Activated T-cell treated with anti-CD3 and anti-CD28 coated beads, Interleukin-2, amount 50 U/mL, for 4 hours (primary cell): ENCODE measurements around the gene TMEM167B. TPM values are rescaled to one million over a fixed set of nuclear protein-coding genes. Genes with fewer than 3 reads are reported as not detected.

Experiments
- ATAC-seq, 2 donors: fragments of 200-7000 bp; cut with Tn5 transposase; one replicate each; pipeline ENCODE4 v1.10.0; 2021
- DNase-seq: peaks from one replicate; pipeline ENCODE4 v3.0.0-alpha.2; 2020
- H3K27me3 Mint-ChIP-seq: one replicate; pipeline ENCODE4 v1.8.0; 2021; ENCODE audit warnings: low read depth, mixed read lengths
- H3K36me3 Mint-ChIP-seq: one replicate; pipeline ENCODE4 v1.8.0; 2022; ENCODE audit warnings: mixed read lengths; ENCODE audit not compliant: insufficient read depth
- H3K4me1 Mint-ChIP-seq: one replicate; pipeline ENCODE4 v1.8.0; 2021; ENCODE audit warnings: low read depth, mixed read lengths
- H3K4me3 Mint-ChIP-seq: one replicate; pipeline ENCODE4 v1.8.0; 2021; ENCODE audit warnings: mild to moderate bottlenecking, moderate library complexity, mixed read lengths
- H3K9me3 Mint-ChIP-seq: one replicate; pipeline ENCODE4 v1.8.0; 2021; ENCODE audit warnings: mixed read lengths
- total RNA-seq, 3 donors: library from RNA; stranded (reverse); gene quantifications; one replicate each; pipeline ENCODE4 v1.2.1, GENCODE V29; 2021

TMEM167B gene
- total RNA-seq, 3 donors from 2014 or later: 33.4 to 46.0 (median 38.1) TPM

DNA sequence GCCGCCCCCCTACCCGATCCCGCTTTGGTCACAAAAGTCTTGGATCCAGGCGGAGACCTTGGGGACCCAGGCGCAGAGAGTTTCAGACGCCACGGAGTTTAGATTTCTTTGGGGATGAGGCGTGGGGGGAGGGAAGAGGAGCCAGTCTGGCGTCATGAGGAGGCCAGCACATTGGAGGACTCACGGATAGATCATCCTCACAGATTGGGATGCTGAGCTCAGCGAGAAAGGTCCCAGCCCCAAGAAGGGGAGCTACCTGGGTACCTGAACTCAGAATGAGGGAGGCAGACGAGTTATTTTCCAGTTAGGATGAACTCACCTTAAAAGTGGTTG, 23.7 kb downstream of the TMEM167B start:
- Mint-ChIP-seq H3K4me1 (peaks cover 38% of the 10 kb centered on the region), H3K36me3 (peaks cover 5% of the 10 kb centered on the region), H3K27me3 (peaks cover 1% of the 10 kb centered on the region), H3K4me3 (peak overlapping the region; percentile 81), H3K9me3 (no peaks in the 10 kb centered on the region)
- DNase-seq (no peak), ATAC-seq (no peak)

DNA sequence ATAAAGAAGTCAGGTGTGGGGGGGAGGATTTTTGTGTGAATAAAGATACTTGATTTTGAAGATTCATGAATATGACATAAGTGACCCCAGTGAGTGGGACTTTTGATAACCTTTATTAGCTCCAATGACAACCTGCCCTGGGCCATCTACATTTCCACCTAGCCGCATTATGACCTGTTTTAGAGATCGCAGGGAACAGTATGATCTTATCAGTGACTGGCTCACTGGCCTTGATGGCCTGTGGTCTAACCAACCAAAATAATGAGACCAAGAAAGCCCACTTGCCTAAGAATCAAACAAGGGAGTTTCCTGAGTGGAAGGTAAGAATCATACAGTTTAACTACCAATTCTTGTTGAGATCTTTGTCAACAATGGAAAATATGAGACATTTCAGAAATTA, 25.1 kb downstream of the TMEM167B start:
- Mint-ChIP-seq H3K4me3 (peak overlapping the region; percentile 24), H3K9me3 (no peaks in the 10 kb centered on the region), H3K36me3 (peaks cover 5% of the 10 kb centered on the region), H3K27me3 (peaks cover 1% of the 10 kb centered on the region), H3K4me1 (peaks cover 38% of the 10 kb centered on the region)
- DNase-seq (no peak), ATAC-seq (peak; percentile 41 to 44)

DNA sequence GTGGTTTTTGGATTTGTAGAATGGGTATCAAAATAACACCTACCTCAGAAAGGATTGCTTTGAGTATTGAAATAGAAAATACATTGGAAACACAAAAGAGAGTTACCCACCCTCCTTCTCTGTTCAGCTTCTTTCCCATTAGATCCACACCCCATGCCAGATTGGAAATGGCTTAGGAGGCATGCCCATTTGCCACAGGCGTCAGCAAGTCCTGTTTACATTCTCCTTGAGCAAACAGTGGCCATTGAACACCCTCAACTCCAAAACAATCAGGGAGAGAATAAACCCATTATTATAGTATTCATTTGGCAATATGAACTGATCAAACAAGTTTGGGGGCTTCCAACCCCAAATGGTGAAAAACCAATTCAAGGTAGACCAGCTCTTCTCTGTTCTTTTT, 25.7 kb downstream of the TMEM167B start:
- ATAC-seq (no peak), DNase-seq (no peak)
- Mint-ChIP-seq H3K27me3 (peaks cover 1% of the 10 kb centered on the region), H3K4me3 (peak overlapping the region; percentile 24), H3K9me3 (no peaks in the 10 kb centered on the region), H3K4me1 (peaks cover 38% of the 10 kb centered on the region), H3K36me3 (peaks cover 5% of the 10 kb centered on the region)

DNA sequence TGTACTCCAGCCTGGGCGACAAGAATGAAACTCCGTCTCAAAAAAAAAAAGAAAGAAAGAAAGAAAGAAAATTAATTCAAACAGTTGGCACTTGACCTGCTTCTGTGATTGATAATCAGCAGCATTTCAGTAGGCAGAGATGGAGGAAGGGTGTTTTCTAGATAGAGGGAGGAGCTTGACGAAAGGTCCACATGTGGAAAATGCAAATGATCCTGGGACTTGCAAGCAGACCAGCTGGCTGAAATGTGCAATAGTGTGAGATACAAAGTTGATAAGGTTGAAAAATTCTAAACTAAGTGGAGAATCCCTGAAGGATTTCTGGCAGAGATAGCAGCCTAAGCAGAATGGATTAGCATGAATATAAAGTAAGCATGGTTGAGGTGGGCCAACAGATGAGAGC, 27.5 kb downstream of the TMEM167B start:
- no peak for ATAC-seq
- Mint-ChIP-seq H3K9me3 (no peaks in the 10 kb centered on the region), H3K27me3 (peaks cover 1% of the 10 kb centered on the region), H3K4me1 (peaks cover 28% of the 10 kb centered on the region), H3K4me3 (no peak overlapping the region), H3K36me3 (peaks cover 5% of the 10 kb centered on the region)
- DNase-seq: no peak

DNA sequence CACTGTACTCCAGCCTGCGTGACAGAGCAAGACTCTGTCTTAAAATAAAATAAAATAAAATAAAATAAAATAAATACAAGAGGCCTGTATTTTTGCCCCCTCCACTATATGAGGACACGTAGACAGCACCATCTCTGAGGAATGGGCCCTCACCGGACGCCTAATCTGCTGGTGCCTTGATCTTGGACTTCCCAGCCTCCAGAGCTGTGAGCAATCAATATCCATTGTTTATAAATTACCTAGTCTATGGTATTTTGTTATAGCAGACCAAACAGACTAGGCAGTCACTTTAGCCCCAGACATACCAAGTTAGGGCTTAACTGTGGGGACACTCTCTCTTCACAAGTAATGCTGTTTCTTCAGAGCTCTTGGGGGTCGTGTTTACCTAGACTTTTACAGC, 29.8 kb downstream of the TMEM167B start:
- ATAC-seq: no peak
- H3K4me3 Mint-ChIP-seq: no peak overlapping the region
- peaks cover 12% of the 10 kb centered on the region for H3K4me1 Mint-ChIP-seq
- no peaks in the 10 kb centered on the region for H3K9me3 Mint-ChIP-seq
- peaks cover 5% of the 10 kb centered on the region for H3K36me3 Mint-ChIP-seq
- peaks cover 1% of the 10 kb centered on the region for H3K27me3 Mint-ChIP-seq
- DNase-seq: no peak

DNA sequence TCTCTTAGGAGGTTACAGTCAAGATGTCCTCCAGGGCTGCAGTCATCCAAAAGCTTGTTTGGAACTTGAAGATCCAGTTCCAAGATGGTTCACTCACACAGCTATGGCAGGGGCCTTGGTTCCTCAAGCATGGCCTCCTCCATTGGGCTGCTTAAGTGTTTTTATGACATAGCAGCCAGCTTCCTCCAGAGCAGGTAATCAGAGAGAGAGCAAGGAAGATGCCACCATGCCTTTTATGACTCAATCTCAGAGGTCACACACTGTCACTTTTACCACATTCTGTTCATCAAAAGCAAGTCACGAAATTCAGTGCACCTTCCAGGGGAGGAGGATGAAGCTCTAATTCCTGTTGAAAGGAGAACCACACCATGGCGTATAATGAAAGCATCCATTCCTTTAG, 40.5 kb downstream of the TMEM167B start:
- no peak for ATAC-seq
- H3K36me3 Mint-ChIP-seq: peaks cover 6% of the 10 kb centered on the region
- H3K4me1 Mint-ChIP-seq: peaks cover 2% of the 10 kb centered on the region

DNA sequence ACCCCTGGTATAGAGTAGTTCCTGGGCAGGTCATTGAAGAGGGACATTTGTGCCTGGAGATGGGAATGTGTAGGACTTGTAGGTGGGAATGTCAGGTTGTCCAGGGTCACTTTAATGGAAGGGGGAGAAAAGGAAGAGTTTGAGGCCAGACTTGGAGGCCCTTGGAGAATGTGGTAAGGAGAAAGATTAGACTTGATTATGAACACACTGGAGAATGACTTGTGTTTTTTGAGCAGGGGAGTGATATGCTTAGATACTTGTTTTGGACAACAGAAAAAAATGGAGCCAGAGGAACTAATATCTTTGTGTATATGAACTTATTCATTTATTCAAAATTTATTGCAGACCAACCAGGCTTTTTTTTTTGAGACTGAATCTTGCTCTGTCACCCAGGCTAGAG, 41.2 kb downstream of the TMEM167B start:
- peaks cover 2% of the 10 kb centered on the region for H3K4me1 Mint-ChIP-seq
- no peak for ATAC-seq
- peaks cover 6% of the 10 kb centered on the region for H3K36me3 Mint-ChIP-seq
- no peaks in the 10 kb centered on the region for H3K9me3 Mint-ChIP-seq
- H3K27me3 Mint-ChIP-seq: no peaks in the 10 kb centered on the region
- DNase-seq: no peak
- H3K4me3 Mint-ChIP-seq: no peak overlapping the region

More for the DNA sequence above, 40.5 kb downstream of the TMEM167B start:
- Mint-ChIP-seq H3K9me3 (no peaks in the 10 kb centered on the region), H3K27me3 (no peaks in the 10 kb centered on the region), H3K4me3 (no peak overlapping the region)
- no peak for DNase-seq

DNA sequence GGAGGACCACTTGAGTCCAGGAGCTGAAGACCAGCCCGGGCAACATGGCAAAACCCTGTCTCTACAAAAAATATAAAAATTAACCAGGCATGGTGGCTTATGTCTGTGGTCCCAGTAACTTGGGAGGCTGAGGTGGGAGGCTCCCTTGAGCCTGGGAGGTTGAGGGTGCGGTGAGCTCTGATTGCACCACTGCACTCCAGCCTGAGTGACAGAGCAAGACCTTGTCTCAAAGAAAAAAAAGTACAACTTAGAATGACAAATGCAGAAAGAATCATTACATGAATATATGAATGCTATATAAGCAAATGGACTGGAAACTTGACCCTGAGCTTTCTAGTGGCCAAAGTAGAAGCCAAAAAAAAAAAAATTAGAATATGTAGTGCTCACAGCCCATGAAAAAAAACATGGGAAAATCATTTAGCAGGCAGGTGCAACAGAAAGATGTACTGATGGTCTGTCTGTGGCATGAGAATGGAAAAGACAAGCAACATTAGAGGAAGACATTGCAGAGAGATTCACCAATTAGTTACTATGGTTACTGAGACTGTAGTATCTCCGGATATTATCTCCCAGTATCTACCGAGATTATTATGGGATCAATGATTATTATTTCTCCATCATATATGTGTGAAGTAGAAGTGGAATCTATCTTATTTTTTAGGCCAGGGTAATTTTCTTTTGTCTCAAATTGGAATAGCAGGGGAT, 42.6 kb downstream of the TMEM167B start:
- H3K36me3 Mint-ChIP-seq: peaks cover 6% of the 10 kb centered on the region
- no peaks in the 10 kb centered on the region for H3K27me3 Mint-ChIP-seq
- ATAC-seq: no peak
- peaks cover 2% of the 10 kb centered on the region for H3K4me1 Mint-ChIP-seq
- H3K4me3 Mint-ChIP-seq: no peak overlapping the region
- H3K9me3 Mint-ChIP-seq: no peaks in the 10 kb centered on the region
- DNase-seq: no peak

DNA sequence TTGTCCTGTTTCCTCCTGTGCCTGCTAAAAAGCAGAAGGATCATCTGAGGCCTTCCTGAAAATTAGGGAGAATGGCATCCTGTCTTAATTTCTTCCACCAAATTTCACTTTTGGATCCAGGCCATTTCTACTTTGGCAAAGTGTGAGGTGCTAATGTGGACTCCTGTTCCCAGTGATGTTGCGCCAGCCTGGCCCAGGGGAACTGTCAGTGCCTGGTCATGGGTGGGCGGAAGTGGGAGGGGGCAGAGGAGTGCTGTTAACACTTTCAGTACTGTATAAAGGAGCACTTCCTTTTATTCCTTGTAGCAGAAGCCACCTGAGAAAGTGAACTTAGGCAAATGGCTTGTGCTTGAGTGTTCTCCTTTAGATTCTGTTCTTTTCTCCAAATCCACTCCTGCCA, 43.3 kb downstream of the TMEM167B start:
- H3K27me3 Mint-ChIP-seq: no peaks in the 10 kb centered on the region
- DNase-seq (no peak), ATAC-seq (no peak)
- no peaks in the 10 kb centered on the region for H3K9me3 Mint-ChIP-seq
- H3K4me3 Mint-ChIP-seq: no peak overlapping the region
- H3K4me1 Mint-ChIP-seq: peaks cover 2% of the 10 kb centered on the region
- peaks cover 4% of the 10 kb centered on the region for H3K36me3 Mint-ChIP-seq

DNA sequence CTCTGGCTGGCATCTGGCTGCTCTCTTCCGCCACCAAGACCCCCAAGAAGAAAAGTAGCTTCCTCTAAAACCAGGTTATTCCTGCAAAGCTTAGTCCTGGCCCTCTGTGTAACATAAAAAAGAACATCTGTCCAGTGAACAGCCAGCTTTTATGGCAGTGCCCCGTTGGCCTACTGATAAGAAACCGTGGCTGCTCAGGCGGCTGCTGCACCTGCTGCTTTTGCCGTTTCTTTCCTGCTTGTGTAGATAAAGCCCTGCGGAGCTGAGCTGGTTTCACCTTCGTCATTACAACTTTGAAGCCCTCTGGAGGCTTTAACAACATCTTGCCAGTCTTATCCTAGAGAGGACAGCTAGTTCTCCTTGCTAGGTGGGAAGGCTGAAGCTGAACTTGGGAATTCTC, 43.9 kb downstream of the TMEM167B start:
- Mint-ChIP-seq H3K27me3 (no peaks in the 10 kb centered on the region), H3K9me3 (no peaks in the 10 kb centered on the region), H3K36me3 (peaks cover 4% of the 10 kb centered on the region), H3K4me3 (no peak overlapping the region), H3K4me1 (peaks cover 2% of the 10 kb centered on the region)
- DNase-seq (no peak), ATAC-seq (no peak)

DNA sequence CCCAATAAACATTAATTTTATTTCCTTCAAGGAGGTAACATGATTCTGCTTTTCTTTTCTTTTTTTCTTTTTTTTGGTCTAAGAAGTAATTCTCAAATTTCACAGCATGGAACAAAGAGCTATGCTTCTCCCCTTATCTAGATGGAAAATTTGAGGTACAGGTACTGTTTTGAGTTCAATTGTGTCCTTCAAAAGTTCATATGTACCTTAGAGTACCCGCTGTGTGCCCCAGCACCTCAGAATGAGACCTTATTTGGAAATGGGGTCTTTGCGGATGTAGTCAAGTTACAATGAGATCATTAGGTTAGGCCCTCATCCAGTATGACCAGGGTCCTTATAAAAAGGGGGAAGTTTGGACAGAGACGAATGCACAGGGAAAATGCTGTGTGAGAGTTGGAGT, 45.4 kb downstream of the TMEM167B start:
- H3K9me3 Mint-ChIP-seq: no peaks in the 10 kb centered on the region
- peaks cover 2% of the 10 kb centered on the region for H3K4me1 Mint-ChIP-seq
- peaks cover 3% of the 10 kb centered on the region for H3K36me3 Mint-ChIP-seq
- no peak for ATAC-seq
- DNase-seq: no peak
- no peak overlapping the region for H3K4me3 Mint-ChIP-seq
- H3K27me3 Mint-ChIP-seq: no peaks in the 10 kb centered on the region

DNA sequence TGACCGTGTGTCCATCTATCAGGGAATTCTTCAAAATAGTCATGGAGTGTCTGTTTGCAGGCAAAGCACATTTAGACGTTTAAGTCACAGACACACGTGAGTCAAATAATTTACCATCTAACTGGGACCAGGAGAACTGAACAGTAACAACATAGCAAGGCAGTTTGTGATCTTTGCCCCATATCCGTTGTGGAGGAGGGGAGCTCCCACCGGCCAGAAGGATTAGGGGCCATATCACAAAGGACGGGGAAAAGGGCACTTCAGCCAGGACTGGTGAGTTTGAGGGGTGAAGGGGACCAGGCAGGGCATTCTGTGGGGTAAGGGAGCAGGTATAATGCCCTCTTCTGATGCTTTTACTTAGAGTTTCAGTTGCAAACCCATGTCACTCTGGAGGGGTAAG, 46.2 kb downstream of the TMEM167B start:
- ATAC-seq: no peak
- Mint-ChIP-seq H3K36me3 (peaks cover 1% of the 10 kb centered on the region), H3K4me3 (no peak overlapping the region), H3K4me1 (peaks cover 2% of the 10 kb centered on the region), H3K9me3 (no peaks in the 10 kb centered on the region), H3K27me3 (no peaks in the 10 kb centered on the region)
- DNase-seq: no peak

DNA sequence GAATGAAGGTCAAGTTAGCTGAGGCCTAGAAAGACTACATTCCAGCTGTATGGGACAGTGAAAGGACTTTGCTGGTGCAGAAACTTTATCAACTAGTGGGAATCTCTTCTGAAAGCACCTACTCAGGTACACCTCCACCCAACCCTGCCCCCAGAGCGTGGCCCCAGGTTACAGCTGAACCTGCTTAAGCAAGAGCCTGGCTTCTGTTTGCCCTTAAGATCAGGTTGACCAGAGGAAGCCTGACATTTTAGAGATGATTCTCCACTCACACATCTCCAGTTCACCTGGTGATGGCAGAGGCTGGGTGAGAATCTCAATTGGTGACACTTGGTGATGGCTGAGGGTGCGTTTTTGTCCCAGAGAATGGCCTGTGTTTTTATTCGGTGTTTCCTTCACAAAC, 47.4 kb downstream of the TMEM167B start:
- ATAC-seq: no peak

DNA sequence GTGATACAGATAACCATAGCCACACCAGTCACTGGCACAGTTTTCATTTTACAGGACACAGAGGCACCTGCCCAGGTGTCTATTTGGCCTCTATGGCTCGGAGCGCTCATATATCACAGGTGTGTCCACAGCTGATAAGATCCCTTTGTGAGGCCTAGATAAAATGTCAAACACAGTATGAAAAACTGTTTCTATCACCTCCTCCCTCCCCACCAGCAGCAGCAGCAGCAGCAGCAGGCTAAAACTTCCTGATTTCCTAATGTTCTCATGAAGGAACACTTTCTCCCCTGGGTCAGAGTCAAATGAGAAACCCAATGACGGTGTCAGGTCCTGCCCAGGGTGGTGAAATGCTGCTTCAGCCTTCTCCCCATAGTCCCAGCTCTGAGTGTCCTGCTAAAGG, 47.8 kb downstream of the TMEM167B start:
- Mint-ChIP-seq H3K36me3 (peaks cover 4% of the 10 kb centered on the region), H3K27me3 (no peaks in the 10 kb centered on the region), H3K9me3 (no peaks in the 10 kb centered on the region), H3K4me1 (peaks cover 2% of the 10 kb centered on the region), H3K4me3 (no peak overlapping the region)
- no peak for DNase-seq
- ATAC-seq: no peak

More for the DNA sequence above, 47.4 kb downstream of the TMEM167B start:
- Mint-ChIP-seq H3K4me1 (peaks cover 2% of the 10 kb centered on the region), H3K27me3 (no peaks in the 10 kb centered on the region), H3K9me3 (no peaks in the 10 kb centered on the region), H3K4me3 (no peak overlapping the region), H3K36me3 (peaks cover 4% of the 10 kb centered on the region)
- no peak for DNase-seq

DNA sequence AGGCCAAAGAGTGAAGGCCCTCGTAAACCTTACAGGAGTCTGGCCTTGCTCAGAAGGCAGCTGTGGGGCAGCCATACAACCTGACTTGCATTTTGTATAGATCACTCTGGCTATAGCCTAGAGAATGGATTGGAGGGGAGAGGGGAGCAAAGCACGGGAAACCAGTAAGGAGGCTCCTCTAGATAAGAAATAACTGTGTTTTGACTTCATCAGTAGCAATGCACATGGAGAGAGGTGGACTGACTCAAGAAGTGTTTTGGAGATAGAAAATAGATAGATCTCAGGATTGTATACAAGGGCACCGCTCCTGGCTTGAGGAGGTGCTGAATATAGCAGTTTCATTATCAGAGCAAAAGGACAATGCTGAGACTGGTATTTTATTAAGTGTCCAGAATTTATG, 49.8 kb downstream of the TMEM167B start:
- Mint-ChIP-seq H3K27me3 (no peaks in the 10 kb centered on the region), H3K36me3 (peaks cover 4% of the 10 kb centered on the region), H3K9me3 (no peaks in the 10 kb centered on the region), H3K4me3 (no peak overlapping the region), H3K4me1 (no peaks in the 10 kb centered on the region)
- ATAC-seq: no peak
- no peak for DNase-seq

DNA sequence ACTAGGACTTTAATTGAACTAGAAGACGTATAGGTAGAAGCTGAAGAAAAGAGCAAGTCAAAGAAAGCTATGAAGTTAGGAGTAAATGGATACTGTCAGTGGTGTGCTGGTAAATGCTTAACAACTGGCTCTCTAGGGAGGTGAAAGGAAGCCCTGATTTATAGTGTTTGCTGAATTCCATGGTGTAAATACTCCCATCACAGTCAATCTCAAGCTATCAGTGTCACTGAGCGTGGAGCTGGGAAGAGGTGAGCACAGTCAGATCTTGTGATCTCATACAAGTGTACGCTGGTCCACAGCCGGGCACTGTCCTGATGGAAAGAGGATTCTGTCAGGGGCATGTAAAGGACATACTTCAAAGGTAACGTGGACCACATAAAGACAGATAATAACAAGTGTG, 51.7 kb downstream of the TMEM167B start:
- Mint-ChIP-seq H3K4me1 (no peaks in the 10 kb centered on the region), H3K36me3 (peaks cover 4% of the 10 kb centered on the region), H3K27me3 (no peaks in the 10 kb centered on the region), H3K9me3 (no peaks in the 10 kb centered on the region), H3K4me3 (no peak overlapping the region)
- ATAC-seq: no peak
- DNase-seq: no peak
